HEK293 (cell line): Measurements from ENCODE around the gene EIF1B.

ENCODE experiments used
- CTCF ChIA-PET: fragments of 350-600 bp; formaldehyde crosslinking; extraction: SDS; loops from one replicate; lab custom pipeline; 2021; ENCODE audit warnings: antibody characterized with exemption; lab: Yijun Ruan, JAX
- POLR2A ChIA-PET: fragments of 300-600 bp; formaldehyde crosslinking; extraction: SDS; loops from one replicate; lab custom pipeline; 2020; ENCODE audit warnings: antibody characterized with exemption, inconsistent platforms; lab: Yijun Ruan, JAX
- H3K27ac ChIP-seq: fragments of 200-500 bp; sonication (Bioruptor generic); 2 replicates; pipeline ENCODE4 v1.5.1; 2014; ENCODE audit warnings: low read depth, low read length, control low read depth, inconsistent platforms; ENCODE audit errors: extremely low read depth
- H3K36me3 ChIP-seq, 2 experiments: fragments of 200-500 bp in 1 of 2; sonication (Bioruptor generic) in 1 of 2; 1 replicate in 1 of 2; 2 replicates in 1 of 2; pipeline ENCODE4 v1.5.1; 2014 to 2017; ENCODE audit warnings: inconsistent platforms in 2 of 2, low read length in 2 of 2; ENCODE audit not compliant: control insufficient read depth in 2 of 2, insufficient read depth in 1 of 2
- H3K4me1 ChIP-seq: fragments of 200-500 bp; sonication (Bioruptor generic); 2 replicates; pipeline ENCODE4 v1.5.1; 2014; ENCODE audit warnings: mild to moderate bottlenecking, low read length, inconsistent platforms; ENCODE audit not compliant: control insufficient read depth, insufficient read depth
- H3K4me3 ChIP-seq: 2 replicates; pipeline ENCODE4 v1.5.1; 2011; ENCODE audit warnings: low read depth, mild to moderate bottlenecking, control low read depth, low read length, moderate library complexity
- H3K9me3 ChIP-seq: fragments of 200-500 bp; sonication (Bioruptor generic); 2 replicates; pipeline ENCODE4 v1.5.1; 2014; ENCODE audit warnings: low read depth, low read length, inconsistent platforms; ENCODE audit not compliant: control insufficient read depth, insufficient read depth
- BCL11B ChIP-seq: fragments of 450-650 bp; formaldehyde crosslinking; IDR thresholded peaks from 2 replicates; pipeline ENCODE4 v1.5.1; 2016; ENCODE audit warnings: low read depth, missing biosample characterization, missing genetic modification characterization
- GLIS2 ChIP-seq: fragments of 450-650 bp; formaldehyde crosslinking; IDR thresholded peaks from 2 replicates; pipeline ENCODE4 v1.5.1; 2016; ENCODE audit warnings: missing biosample characterization, missing genetic modification characterization
- IKZF3 ChIP-seq: fragments of 450-650 bp; IDR thresholded peaks from 2 replicates; pipeline ENCODE4 v1.5.0; 2018; ENCODE audit warnings: missing biosample characterization, mild to moderate bottlenecking, missing genetic modification characterization, moderate library complexity
- SETDB1 ChIP-seq: IDR thresholded peaks from one replicate; pipeline ENCODE4 v1.6.1; 2017; ENCODE audit warnings: mild to moderate bottlenecking, low read length, moderate library complexity, mixed read lengths; ENCODE audit not compliant: insufficient read length
- SP2 ChIP-seq: fragments of 450-650 bp; formaldehyde crosslinking; IDR thresholded peaks from 2 replicates; pipeline ENCODE4 v1.5.1; 2016; ENCODE audit warnings: missing biosample characterization, missing genetic modification characterization
- TCF7L2 ChIP-seq: IDR thresholded peaks from 2 replicates; pipeline ENCODE4 v1.6.1; 2011; ENCODE audit warnings: low read depth, mild to moderate bottlenecking, inconsistent platforms, low read length, moderate library complexity, borderline replicate concordance
- YY2 ChIP-seq: fragments of 450-650 bp; formaldehyde crosslinking; IDR thresholded peaks from 2 replicates; pipeline ENCODE4 v1.5.1; 2016; ENCODE audit warnings: missing biosample characterization, missing genetic modification characterization
- ZBTB17 ChIP-seq: fragments of 450-650 bp; formaldehyde crosslinking; IDR thresholded peaks from 2 replicates; pipeline ENCODE4 v1.5.1; 2016; ENCODE audit warnings: missing biosample characterization, missing genetic modification characterization
- ZNF121 ChIP-seq: fragments of 450-650 bp; formaldehyde crosslinking; IDR thresholded peaks from 2 replicates; pipeline ENCODE4 v1.5.1; 2016; ENCODE audit warnings: missing biosample characterization, missing genetic modification characterization
- ZNF274 ChIP-seq, 2 experiments: fragments of 200-500 bp in 1 of 2; fragments of 450-650 bp in 1 of 2; sonication (Bioruptor generic) in 1 of 2; formaldehyde crosslinking in 1 of 2; IDR thresholded peaks; 2 replicates each; pipeline versions ENCODE4 v1.5.1 to v1.6.1; 2014 to 2016; ENCODE audit warnings: borderline replicate concordance in 1 of 2, inconsistent platforms in 1 of 2, low read length in 1 of 2, missing biosample characterization in 1 of 2, missing genetic modification characterization in 1 of 2
- ZNF366 ChIP-seq: fragments of 450-650 bp; formaldehyde crosslinking; conservative IDR thresholded peaks from 2 replicates; pipeline ENCODE4 v1.5.1; 2016; ENCODE audit warnings: missing biosample characterization, missing genetic modification characterization
- ZNF423 ChIP-seq: fragments of 450-650 bp; formaldehyde crosslinking; IDR thresholded peaks from 2 replicates; pipeline ENCODE4 v1.5.1; 2016; ENCODE audit warnings: missing biosample characterization, missing genetic modification characterization
- ZNF610 ChIP-seq: fragments of 450-650 bp; formaldehyde crosslinking; IDR thresholded peaks from 2 replicates; pipeline ENCODE4 v1.5.1; 2016; ENCODE audit warnings: missing biosample characterization, missing genetic modification characterization, borderline replicate concordance
- ZNF660 ChIP-seq: fragments of 450-650 bp; IDR thresholded peaks from 2 replicates; pipeline ENCODE4 v1.5.1; 2018; ENCODE audit warnings: missing biosample characterization, mild to moderate bottlenecking, missing genetic modification characterization
- ZNF664 ChIP-seq: fragments of 450-650 bp; formaldehyde crosslinking; IDR thresholded peaks from 2 replicates; pipeline ENCODE4 v1.5.1; 2016; ENCODE audit warnings: missing biosample characterization, missing genetic modification characterization
- ZNF785 ChIP-seq: fragments of 450-650 bp; formaldehyde crosslinking; IDR thresholded peaks from 2 replicates; pipeline ENCODE4 v1.5.1; 2016; ENCODE audit warnings: missing biosample characterization, missing genetic modification characterization
- ZNF791 ChIP-seq: fragments of 450-650 bp; formaldehyde crosslinking; IDR thresholded peaks from 2 replicates; pipeline ENCODE4 v1.5.1; 2016; ENCODE audit warnings: missing biosample characterization, missing genetic modification characterization
- ZXDB ChIP-seq: fragments of 450-650 bp; formaldehyde crosslinking; IDR thresholded peaks from 2 replicates; pipeline ENCODE4 v1.5.1; 2016; ENCODE audit warnings: missing biosample characterization, missing genetic modification characterization
- TF ChIP-seq, protein P1 (sequence below): fragments of 450-650 bp; formaldehyde crosslinking; IDR thresholded peaks from 2 replicates; pipeline ENCODE4 v1.5.1; 2016; ENCODE audit warnings: missing biosample characterization, missing genetic modification characterization
- TF ChIP-seq, protein P2 (sequence below): fragments of 450-650 bp; formaldehyde crosslinking; IDR thresholded peaks from 2 replicates; pipeline ENCODE4 v1.5.1; 2016; ENCODE audit warnings: missing biosample characterization, missing genetic modification characterization, borderline replicate concordance
- TF ChIP-seq, protein P3 (sequence below): fragments of 450-650 bp; formaldehyde crosslinking; IDR thresholded peaks from 2 replicates; pipeline ENCODE4 v1.5.1; 2016; ENCODE audit warnings: missing biosample characterization, missing genetic modification characterization, borderline replicate concordance
- TF ChIP-seq, protein P4 (sequence below): fragments of 450-650 bp; formaldehyde crosslinking; conservative IDR thresholded peaks from 2 replicates; pipeline ENCODE4 v1.5.1; 2016; ENCODE audit warnings: low read depth, missing biosample characterization, missing genetic modification characterization

The EIF1B gene

GRCh38 chr3:40309418-40309924 is at the start of gene EIF1B:
Gene EIF1B (plus strand): TSS chr3:40309707. CDS start chr3:40309942, 235 bp downstream.
- H3K4me3 ChIP-seq = peak within 1 kb of the TSS; percentile 94
- no peaks in the 10 kb centered on the region for H3K9me3 ChIP-seq
- H3K27ac ChIP-seq = peak within 1 kb of the TSS; percentile 64; the same call in 1 of the 2 replicates
- no peaks in the 10 kb centered on the region for H3K4me1 ChIP-seq
- H3K36me3 ChIP-seq = peaks cover 0 to 37% of the 10 kb centered on the region in 2 experiments; a peak in 1 of 3 replicates
- ChIA-PET POLR2A (interaction anchor here (0.6 to 1.2 kb wide), 6 partner anchors 12 to 215 kb away, joined by 3 to 4 read pairs (median 3); partner anchors contain the start of genes RPL14 and ZNF621), CTCF (interaction anchor here (0.6 to 1.9 kb wide), 9 partner anchors 9 to 192 kb away, joined by 3 to 8 read pairs (median 4); no protein-coding TSS in a partner anchor)
- no peak for TF ChIP-seq SETDB1
- TF ChIP-seq GLIS2 = no peak
- no peak for TF ChIP-seq ZNF610
- TF ChIP-seq, protein P1, sequence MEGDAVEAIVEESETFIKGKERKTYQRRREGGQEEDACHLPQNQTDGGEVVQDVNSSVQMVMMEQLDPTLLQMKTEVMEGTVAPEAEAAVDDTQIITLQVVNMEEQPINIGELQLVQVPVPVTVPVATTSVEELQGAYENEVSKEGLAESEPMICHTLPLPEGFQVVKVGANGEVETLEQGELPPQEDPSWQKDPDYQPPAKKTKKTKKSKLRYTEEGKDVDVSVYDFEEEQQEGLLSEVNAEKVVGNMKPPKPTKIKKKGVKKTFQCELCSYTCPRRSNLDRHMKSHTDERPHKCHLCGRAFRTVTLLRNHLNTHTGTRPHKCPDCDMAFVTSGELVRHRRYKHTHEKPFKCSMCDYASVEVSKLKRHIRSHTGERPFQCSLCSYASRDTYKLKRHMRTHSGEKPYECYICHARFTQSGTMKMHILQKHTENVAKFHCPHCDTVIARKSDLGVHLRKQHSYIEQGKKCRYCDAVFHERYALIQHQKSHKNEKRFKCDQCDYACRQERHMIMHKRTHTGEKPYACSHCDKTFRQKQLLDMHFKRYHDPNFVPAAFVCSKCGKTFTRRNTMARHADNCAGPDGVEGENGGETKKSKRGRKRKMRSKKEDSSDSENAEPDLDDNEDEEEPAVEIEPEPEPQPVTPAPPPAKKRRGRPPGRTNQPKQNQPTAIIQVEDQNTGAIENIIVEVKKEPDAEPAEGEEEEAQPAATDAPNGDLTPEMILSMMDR = peak; percentile 78; the same call in 1 of the 2 replicates
- peak; percentile 66 for TF ChIP-seq SP2 (tag by site-specific recombination)
- TF ChIP-seq ZNF121 (tag by site-specific recombination) = no peak
- TF ChIP-seq BCL11B = no peak
- peak; percentile 67 for TF ChIP-seq IKZF3 (tag by site-specific recombination)
- no peak for TF ChIP-seq TCF7L2
- TF ChIP-seq, protein P2, sequence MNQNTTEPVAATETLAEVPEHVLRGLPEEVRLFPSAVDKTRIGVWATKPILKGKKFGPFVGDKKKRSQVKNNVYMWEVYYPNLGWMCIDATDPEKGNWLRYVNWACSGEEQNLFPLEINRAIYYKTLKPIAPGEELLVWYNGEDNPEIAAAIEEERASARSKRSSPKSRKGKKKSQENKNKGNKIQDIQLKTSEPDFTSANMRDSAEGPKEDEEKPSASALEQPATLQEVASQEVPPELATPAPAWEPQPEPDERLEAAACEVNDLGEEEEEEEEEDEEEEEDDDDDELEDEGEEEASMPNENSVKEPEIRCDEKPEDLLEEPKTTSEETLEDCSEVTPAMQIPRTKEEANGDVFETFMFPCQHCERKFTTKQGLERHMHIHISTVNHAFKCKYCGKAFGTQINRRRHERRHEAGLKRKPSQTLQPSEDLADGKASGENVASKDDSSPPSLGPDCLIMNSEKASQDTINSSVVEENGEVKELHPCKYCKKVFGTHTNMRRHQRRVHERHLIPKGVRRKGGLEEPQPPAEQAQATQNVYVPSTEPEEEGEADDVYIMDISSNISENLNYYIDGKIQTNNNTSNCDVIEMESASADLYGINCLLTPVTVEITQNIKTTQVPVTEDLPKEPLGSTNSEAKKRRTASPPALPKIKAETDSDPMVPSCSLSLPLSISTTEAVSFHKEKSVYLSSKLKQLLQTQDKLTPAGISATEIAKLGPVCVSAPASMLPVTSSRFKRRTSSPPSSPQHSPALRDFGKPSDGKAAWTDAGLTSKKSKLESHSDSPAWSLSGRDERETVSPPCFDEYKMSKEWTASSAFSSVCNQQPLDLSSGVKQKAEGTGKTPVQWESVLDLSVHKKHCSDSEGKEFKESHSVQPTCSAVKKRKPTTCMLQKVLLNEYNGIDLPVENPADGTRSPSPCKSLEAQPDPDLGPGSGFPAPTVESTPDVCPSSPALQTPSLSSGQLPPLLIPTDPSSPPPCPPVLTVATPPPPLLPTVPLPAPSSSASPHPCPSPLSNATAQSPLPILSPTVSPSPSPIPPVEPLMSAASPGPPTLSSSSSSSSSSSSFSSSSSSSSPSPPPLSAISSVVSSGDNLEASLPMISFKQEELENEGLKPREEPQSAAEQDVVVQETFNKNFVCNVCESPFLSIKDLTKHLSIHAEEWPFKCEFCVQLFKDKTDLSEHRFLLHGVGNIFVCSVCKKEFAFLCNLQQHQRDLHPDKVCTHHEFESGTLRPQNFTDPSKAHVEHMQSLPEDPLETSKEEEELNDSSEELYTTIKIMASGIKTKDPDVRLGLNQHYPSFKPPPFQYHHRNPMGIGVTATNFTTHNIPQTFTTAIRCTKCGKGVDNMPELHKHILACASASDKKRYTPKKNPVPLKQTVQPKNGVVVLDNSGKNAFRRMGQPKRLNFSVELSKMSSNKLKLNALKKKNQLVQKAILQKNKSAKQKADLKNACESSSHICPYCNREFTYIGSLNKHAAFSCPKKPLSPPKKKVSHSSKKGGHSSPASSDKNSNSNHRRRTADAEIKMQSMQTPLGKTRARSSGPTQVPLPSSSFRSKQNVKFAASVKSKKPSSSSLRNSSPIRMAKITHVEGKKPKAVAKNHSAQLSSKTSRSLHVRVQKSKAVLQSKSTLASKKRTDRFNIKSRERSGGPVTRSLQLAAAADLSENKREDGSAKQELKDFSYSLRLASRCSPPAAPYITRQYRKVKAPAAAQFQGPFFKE (tag by site-specific recombination) = no peak
- TF ChIP-seq ZNF785 = no peak
- peak; percentile 47; the same call in 1 of the 2 replicates for TF ChIP-seq ZXDB (tag by site-specific recombination)
- 0 out of 2 replicates have a peak, but pooled peaks have one; percentile 30 for TF ChIP-seq ZBTB17 (tag by site-specific recombination)
- TF ChIP-seq, protein P3, sequence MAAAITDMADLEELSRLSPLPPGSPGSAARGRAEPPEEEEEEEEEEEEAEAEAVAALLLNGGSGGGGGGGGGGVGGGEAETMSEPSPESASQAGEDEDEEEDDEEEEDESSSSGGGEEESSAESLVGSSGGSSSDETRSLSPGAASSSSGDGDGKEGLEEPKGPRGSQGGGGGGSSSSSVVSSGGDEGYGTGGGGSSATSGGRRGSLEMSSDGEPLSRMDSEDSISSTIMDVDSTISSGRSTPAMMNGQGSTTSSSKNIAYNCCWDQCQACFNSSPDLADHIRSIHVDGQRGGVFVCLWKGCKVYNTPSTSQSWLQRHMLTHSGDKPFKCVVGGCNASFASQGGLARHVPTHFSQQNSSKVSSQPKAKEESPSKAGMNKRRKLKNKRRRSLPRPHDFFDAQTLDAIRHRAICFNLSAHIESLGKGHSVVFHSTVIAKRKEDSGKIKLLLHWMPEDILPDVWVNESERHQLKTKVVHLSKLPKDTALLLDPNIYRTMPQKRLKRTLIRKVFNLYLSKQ (tag by site-specific recombination) = no peak
- TF ChIP-seq ZNF791 (tag by site-specific recombination) = no peak
- no peak for TF ChIP-seq ZNF423
- TF ChIP-seq ZNF274 (IDR thresholded peaks at IDR 0.05; ENCODE audit: low read length) = no peak
- TF ChIP-seq ZNF274 (tag by site-specific recombination; IDR thresholded peaks at IDR 0.05; ENCODE audit: borderline replicate concordance) = no peak
- no peak; the same call in 1 of the 2 replicates for TF ChIP-seq ZNF660
- peak; percentile 31; the same call in 1 of the 2 replicates for TF ChIP-seq ZNF366 (tag by site-specific recombination)
- TF ChIP-seq ZNF664 (tag by site-specific recombination) = no peak
- TF ChIP-seq, protein P4, sequence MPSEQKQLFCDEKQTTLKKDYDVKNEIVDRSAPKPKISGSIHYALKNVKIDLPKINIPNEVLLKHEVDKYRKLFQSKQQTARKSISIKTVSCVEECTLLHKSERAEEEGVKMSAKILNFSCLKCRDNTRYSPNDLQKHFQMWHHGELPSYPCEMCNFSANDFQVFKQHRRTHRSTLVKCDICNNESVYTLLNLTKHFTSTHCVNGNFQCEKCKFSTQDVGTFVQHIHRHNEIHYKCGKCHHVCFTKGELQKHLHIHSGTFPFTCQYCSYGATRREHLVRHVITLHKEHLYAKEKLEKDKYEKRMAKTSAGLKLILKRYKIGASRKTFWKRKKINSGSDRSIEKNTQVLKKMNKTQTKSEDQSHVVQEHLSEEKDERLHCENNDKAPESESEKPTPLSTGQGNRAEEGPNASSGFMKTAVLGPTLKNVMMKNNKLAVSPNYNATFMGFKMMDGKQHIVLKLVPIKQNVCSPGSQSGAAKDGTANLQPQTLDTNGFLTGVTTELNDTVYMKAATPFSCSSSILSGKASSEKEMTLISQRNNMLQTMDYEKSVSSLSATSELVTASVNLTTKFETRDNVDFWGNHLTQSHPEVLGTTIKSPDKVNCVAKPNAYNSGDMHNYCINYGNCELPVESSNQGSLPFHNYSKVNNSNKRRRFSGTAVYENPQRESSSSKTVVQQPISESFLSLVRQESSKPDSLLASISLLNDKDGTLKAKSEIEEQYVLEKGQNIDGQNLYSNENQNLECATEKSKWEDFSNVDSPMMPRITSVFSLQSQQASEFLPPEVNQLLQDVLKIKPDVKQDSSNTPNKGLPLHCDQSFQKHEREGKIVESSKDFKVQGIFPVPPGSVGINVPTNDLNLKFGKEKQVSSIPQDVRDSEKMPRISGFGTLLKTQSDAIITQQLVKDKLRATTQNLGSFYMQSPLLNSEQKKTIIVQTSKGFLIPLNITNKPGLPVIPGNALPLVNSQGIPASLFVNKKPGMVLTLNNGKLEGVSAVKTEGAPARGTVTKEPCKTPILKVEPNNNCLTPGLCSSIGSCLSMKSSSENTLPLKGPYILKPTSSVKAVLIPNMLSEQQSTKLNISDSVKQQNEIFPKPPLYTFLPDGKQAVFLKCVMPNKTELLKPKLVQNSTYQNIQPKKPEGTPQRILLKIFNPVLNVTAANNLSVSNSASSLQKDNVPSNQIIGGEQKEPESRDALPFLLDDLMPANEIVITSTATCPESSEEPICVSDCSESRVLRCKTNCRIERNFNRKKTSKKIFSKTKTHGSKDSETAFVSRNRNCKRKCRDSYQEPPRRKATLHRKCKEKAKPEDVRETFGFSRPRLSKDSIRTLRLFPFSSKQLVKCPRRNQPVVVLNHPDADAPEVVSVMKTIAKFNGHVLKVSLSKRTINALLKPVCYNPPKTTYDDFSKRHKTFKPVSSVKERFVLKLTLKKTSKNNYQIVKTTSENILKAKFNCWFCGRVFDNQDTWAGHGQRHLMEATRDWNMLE (tag by site-specific recombination) = peak; percentile 87
- 0 out of 2 replicates have a peak, but pooled peaks have one; percentile 14 for TF ChIP-seq YY2 (tag by site-specific recombination)
